Pancreas (tissue), 10 donors: ENCODE measurements around the gene INVS. TPM values are rescaled to one million over a fixed set of nuclear protein-coding genes. Genes with fewer than 3 reads are reported as not detected.

Experiments used
- ATAC-seq, 4 donors: fragments of 200-7000 bp; cut with Tn5 transposase; one replicate each; pipeline versions ENCODE4 v1.8.0 to v1.9.1; 2020; ENCODE audit warnings: mild to moderate bottlenecking in 4 of 4, moderate library complexity in 4 of 4
- DNase-seq, 6 donors: peaks; one replicate each; pipeline ENCODE4 v3.0.0-alpha.2; 2020
- FAIRE-seq: peaks from 2 replicates; lab custom pipeline; 2012; peaks lifted over from hg19 to GRCh38; lab: Jason Lieb, UNC
- H3K27ac ChIP-seq, 4 donors: fragments of 200-600 bp; sonication (generic); 1 replicate in 3 of 4; 2 replicates in 1 of 4; pipeline versions ENCODE4 v1.5.0 to v1.8.0; 2020
- H3K27me3 ChIP-seq, 4 donors: fragments of 200-600 bp; one replicate each; pipeline ENCODE4 v1.8.0; 2021
- H3K36me3 ChIP-seq, 3 donors: fragments of 200-600 bp; sonication (generic) in 1 of 3; one replicate each; pipeline versions ENCODE4 v1.5.0 to v1.8.0; 2020 to 2021
- H3K4me1 ChIP-seq, 3 donors: fragments of 200-600 bp; one replicate each; pipeline ENCODE4 v1.8.0; 2021
- H3K4me3 ChIP-seq, 4 donors: fragments of 200-600 bp; sonication (generic) in 2 of 4; one replicate each; pipeline versions ENCODE4 v1.5.0 to v1.8.0; 2020 to 2021
- H3K9me3 ChIP-seq, 4 donors: fragments of 200-600 bp; one replicate each; pipeline ENCODE4 v1.8.0; 2021
- WGBS, 2 donors: extraction: QIAGEN DNeasy Blood & Tissue Kit; methylation state at CpG; one replicate each; pipeline ENCODE4 v1.1.7; 2013; 5-methylcytosine and 5-hydroxymethylcytosine counted together
- intact Hi-C, 3 donors: fragments of 100-400 bp; cut with DNase I; formaldehyde crosslinking; loops; one replicate each; pipeline versions ENCODE4 v1.11.1 to v1.14.2; 2022
- polyA plus RNA-seq, 2 donors: library from polyadenylated mRNA; stranded (reverse); fragments of 200-250 nt; gene quantifications; one replicate each; pipeline ENCODE4 v1.2.3, GENCODE V29; 2013
- total RNA-seq, 6 donors: library from RNA; stranded (reverse); fragmentation: NEBNext Ultra II Directional in 4 of 6; extraction: Animal tissue kit (Norgen Biotek cat#: 25700) in 4 of 6; gene quantifications; one replicate each; pipeline versions ENCODE4 v1.2.1 to v1.2.4, GENCODE V29; 2021 to 2023
- TF ChIP-seq, protein P1 (sequence below), 4 donors: fragments of 200-600 bp; sonication (generic) in 3 of 4; IDR thresholded peaks; one replicate each; pipeline versions ENCODE4 v1.5.0 to v1.8.0; 2021; ENCODE audit warnings: antibody characterized with exemption in 4 of 4
- donor health status: healthy with polysubstance abuse.
- donor health status: DM: no; HTN: no; CAD: no; lungs with moderate emphysema.
- donor health status: DM: no; HTN: no; CAD: no.
- donor health status: control.
- donor health status: control.
- donor health status: Bipolar disorder and iron deficiency.
- donor health status: DM: yes; HTN: yes; CAD: no.
- donor health status: DM: no; HTN: no; CAD: no.
- donor health status: DM: no; HTN: no; CAD: no.
- donor health status: DM: yes; HTN: yes; CAD: no.

Gene INVS
- total and polyA plus RNA-seq, 8 donors, result 3.1 to 15.0 (median 6.0) TPM

DNA sequence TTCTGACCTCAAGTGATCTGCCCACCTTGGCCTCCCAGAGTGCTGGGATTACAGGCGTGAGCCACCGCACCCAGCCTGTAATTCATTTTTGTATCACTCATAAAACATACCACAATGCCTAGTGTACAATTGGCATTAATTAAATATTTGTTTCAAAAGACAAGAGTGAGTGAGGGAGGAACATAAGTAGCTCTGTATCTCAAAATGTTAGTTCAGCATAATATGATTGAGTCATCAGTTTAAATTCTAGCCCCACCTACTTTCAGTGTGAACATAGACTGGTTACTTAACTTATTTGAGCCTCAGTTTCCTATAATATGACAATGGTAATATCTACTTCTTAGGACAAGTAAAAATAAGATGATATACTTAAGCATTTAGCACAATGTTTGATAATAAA, 26.9 kb downstream of the INVS start:
- Histone ChIP-seq H3K4me1 (peaks cover 0 to 3% (median 0%) of the 10 kb centered on the region in 3 donors), H3K27me3 (no peaks in the 10 kb centered on the region), H3K9me3 (no peaks in the 10 kb centered on the region), H3K27ac (no peak overlapping the region), H3K36me3 (no peaks in the 10 kb centered on the region), H3K4me3 (no peak overlapping the region)
- 98 to 99% methylated on average over 2 of the region's 2 CpGs for WGBS, 2 donors
- no peak for DNase-seq
- TF ChIP-seq, protein P1, sequence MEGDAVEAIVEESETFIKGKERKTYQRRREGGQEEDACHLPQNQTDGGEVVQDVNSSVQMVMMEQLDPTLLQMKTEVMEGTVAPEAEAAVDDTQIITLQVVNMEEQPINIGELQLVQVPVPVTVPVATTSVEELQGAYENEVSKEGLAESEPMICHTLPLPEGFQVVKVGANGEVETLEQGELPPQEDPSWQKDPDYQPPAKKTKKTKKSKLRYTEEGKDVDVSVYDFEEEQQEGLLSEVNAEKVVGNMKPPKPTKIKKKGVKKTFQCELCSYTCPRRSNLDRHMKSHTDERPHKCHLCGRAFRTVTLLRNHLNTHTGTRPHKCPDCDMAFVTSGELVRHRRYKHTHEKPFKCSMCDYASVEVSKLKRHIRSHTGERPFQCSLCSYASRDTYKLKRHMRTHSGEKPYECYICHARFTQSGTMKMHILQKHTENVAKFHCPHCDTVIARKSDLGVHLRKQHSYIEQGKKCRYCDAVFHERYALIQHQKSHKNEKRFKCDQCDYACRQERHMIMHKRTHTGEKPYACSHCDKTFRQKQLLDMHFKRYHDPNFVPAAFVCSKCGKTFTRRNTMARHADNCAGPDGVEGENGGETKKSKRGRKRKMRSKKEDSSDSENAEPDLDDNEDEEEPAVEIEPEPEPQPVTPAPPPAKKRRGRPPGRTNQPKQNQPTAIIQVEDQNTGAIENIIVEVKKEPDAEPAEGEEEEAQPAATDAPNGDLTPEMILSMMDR (IDR thresholded peaks at IDR 0.05), result no peak
- FAIRE-seq, result no peak
- intact Hi-C loops, result no loop called here
- no peak for ATAC-seq

DNA sequence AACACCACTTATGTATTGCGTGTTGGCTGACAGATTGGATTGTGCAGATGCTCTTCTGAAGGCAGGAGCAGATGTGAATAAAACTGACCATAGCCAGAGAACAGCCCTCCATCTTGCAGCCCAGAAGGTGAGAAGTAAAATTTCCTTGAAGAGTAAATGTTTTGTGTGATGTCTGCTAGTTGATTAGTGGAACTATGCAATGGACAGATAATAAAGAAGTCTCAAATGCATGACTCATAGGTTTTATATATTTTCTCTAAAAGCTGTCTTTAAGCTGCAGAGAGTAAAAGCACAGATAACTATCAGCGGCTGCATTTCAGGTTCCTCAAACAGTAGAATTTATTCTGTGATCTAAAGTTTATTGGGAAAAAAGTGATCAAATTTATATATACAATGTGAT, 27.4 kb downstream of the INVS start:
- intact Hi-C loops, result no loop called here
- H3K27ac ChIP-seq, result no peak overlapping the region
- no peak for DNase-seq
- TF ChIP-seq, protein P1 (IDR thresholded peaks at IDR 0.05), result no peak
- H3K4me1 ChIP-seq, result peaks cover 0 to 3% (median 0%) of the 10 kb centered on the region in 3 donors
- no peak overlapping the region for H3K4me3 ChIP-seq
- H3K36me3 ChIP-seq, result no peaks in the 10 kb centered on the region
- no peaks in the 10 kb centered on the region for H3K9me3 ChIP-seq
- no peak for ATAC-seq
- WGBS, 2 donors, result 97 to 98% methylated on average over 2 of the region's 2 CpGs
- H3K27me3 ChIP-seq, result no peaks in the 10 kb centered on the region
- no peak for FAIRE-seq

DNA sequence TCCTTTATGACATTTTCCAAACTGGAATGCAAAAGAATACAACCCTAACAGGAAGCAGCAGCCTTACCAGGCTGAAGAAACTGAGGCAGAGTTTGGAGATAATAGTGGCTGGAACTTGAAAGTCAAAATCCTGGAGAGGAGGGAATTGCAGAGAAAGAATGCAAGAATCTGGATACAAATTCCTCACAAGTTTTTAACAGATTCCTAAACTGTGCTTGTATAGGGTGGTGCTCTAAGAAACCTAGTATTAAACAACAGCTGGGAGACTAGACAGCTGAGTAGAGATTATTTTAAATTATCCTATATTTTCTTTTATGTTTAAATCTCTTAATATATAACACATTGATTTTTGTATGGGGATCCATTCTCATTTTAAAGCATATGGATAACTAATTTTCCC, 30.7 kb downstream of the INVS start:
- no peak for ATAC-seq
- no peaks in the 10 kb centered on the region for H3K9me3 ChIP-seq
- no peaks in the 10 kb centered on the region for H3K27me3 ChIP-seq
- H3K4me1 ChIP-seq, result peaks cover 0 to 3% (median 0%) of the 10 kb centered on the region in 3 donors
- H3K27ac ChIP-seq, result no peak overlapping the region
- intact Hi-C loops, result no loop called here
- TF ChIP-seq, protein P1 (IDR thresholded peaks at IDR 0.05), result no peak
- no peak for FAIRE-seq
- H3K4me3 ChIP-seq, result no peak overlapping the region
- DNase-seq, result no peak
- H3K36me3 ChIP-seq, result no peaks in the 10 kb centered on the region

DNA sequence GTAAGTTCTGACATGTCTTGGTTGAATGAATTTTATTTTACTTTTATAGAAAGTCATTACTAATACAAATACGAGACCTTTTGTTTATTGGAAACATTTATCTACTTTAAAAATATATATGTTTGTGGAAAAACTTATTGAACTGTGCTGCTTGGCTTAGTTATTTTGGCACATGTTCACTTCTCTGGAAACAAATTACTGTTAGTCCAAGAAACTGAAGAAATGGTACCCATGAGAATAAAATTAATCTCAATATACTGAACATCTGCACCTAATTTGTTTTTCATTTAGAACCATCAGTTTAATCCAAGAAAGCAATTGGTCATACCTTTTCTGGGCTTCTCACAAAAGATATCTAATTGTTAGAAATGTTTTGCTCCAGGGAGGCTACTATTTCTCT, 32.2 kb downstream of the INVS start:
- WGBS, 2 donors, result 51 to 62% methylated on average over 1 of the region's 1 CpG
- TF ChIP-seq, protein P1 (IDR thresholded peaks at IDR 0.05), result no peak
- FAIRE-seq, result no peak
- DNase-seq, result no peak
- Histone ChIP-seq H3K36me3 (no peaks in the 10 kb centered on the region), H3K27ac (no peak overlapping the region), H3K4me1 (no peaks in the 10 kb centered on the region), H3K27me3 (no peaks in the 10 kb centered on the region), H3K9me3 (no peaks in the 10 kb centered on the region), H3K4me3 (no peak overlapping the region)
- intact Hi-C loops, result no loop called here
- no peak for ATAC-seq

DNA sequence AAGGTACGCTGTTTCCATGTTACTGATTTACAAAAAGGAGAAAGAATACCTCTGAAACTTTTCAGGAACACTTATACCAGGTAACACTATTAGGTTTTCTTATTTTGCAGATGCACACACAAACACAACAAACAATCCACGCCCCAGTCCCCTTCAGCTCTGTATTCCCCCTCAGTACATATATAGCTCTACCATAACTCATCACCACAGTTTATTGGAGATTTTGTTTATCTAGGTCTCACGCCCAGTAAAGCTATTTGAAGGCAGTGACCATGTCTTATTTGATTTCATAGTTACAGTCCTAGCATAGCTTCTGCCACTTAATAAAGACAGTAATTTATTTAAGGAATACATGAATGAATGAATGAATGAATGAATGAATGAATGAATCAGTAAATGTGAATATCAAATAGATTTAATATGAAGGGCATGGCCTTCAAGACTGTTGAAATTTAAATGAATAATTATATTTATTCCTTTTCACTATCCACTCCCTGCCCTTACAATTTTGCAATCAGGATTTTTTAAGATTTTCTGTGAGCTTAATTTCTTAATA, 32.9 kb downstream of the INVS start:
- H3K4me3 ChIP-seq, result no peak overlapping the region
- H3K27ac ChIP-seq, result no peak overlapping the region
- TF ChIP-seq, protein P1 (IDR thresholded peaks at IDR 0.05), result no peak
- ATAC-seq, result no peak
- H3K4me1 ChIP-seq, result no peaks in the 10 kb centered on the region
- intact Hi-C loops, result no loop called here
- DNase-seq, result no peak
- no peaks in the 10 kb centered on the region for H3K9me3 ChIP-seq
- H3K36me3 ChIP-seq, result no peaks in the 10 kb centered on the region
- no peak for FAIRE-seq
- no peaks in the 10 kb centered on the region for H3K27me3 ChIP-seq
- 95 to 97% methylated on average over 3 of the region's 3 CpGs for WGBS, 2 donors
